Left lung (tissue), 10 donors: Measurements from ENCODE around the gene POLR2C. TPM values are rescaled to one million over a fixed set of nuclear protein-coding genes. Genes with fewer than 3 reads are reported as not detected.
A peak's percentile ranks its signal among the peaks of the same experiment; 100 is the strongest.

Source experiments
- ATAC-seq: fragments of 200-7000 bp; cut with Tn5 transposase; one replicate; pipeline ENCODE4 v1.9.1; 2020; ENCODE audit warnings: moderate library complexity
- DNase-seq, 4 donors: peaks; one replicate each; pipeline ENCODE4 v3.0.0-alpha.2; 2013 to 2020
- H3K27ac ChIP-seq, 2 donors: fragments of 200-600 bp; sonication (generic) in 1 of 2; one replicate each; pipeline versions ENCODE4 v1.5.0 to v1.8.0; 2020 to 2021
- H3K27me3 ChIP-seq, 2 donors: fragments of 200-600 bp; sonication (generic) in 1 of 2; one replicate each; pipeline versions ENCODE4 v1.5.0 to v1.8.0; 2020 to 2021
- H3K36me3 ChIP-seq, 2 donors: fragments of 200-600 bp; sonication (generic) in 1 of 2; one replicate each; pipeline versions ENCODE4 v1.5.0 to v1.8.0; 2020 to 2021
- H3K4me1 ChIP-seq, 2 donors: fragments of 200-600 bp; one replicate each; pipeline ENCODE4 v1.8.0; 2021
- H3K4me3 ChIP-seq, 2 donors: fragments of 200-600 bp; sonication (generic) in 1 of 2; one replicate each; pipeline versions ENCODE4 v1.5.0 to v1.8.0; 2020 to 2021; ENCODE audit warnings: mild to moderate bottlenecking in 1 of 2
- H3K9me3 ChIP-seq, 2 donors: fragments of 200-600 bp; sonication (generic) in 1 of 2; one replicate each; pipeline versions ENCODE4 v1.5.0 to v1.8.0; 2020 to 2021
- intact Hi-C, 2 donors: fragments of 100-400 bp; cut with DNase I; formaldehyde crosslinking; loops; one replicate each; pipeline versions ENCODE4 v1.11.2 to v1.14.2; 2022
- polyA plus RNA-seq, 6 donors: library from polyadenylated mRNA; unstranded; fragments of 120-200 nt; gene quantifications; one replicate each; pipeline ENCODE4 v1.2.1, GENCODE V29; 2013; ENCODE audit not compliant: insufficient read length in 6 of 6
- total RNA-seq, 2 donors: library from RNA; stranded (reverse); fragmentation: NEBNext Ultra II Directional; extraction: Animal tissue kit (Norgen Biotek cat#: 25700); gene quantifications; one replicate each; pipeline ENCODE4 v1.2.1, GENCODE V29; 2021
- TF ChIP-seq, protein P1 (sequence below), 2 donors: fragments of 200-600 bp; sonication (generic) in 1 of 2; IDR thresholded peaks; one replicate each; pipeline versions ENCODE4 v1.5.0 to v1.8.0; 2021; ENCODE audit warnings: antibody characterized with exemption in 2 of 2
- donor health status: DM: no; HTN: yes; CAD: no.
- donor health status: DM: no; HTN: no; CAD: no.

POLR2C gene
- total and polyA plus RNA-seq, 8 donors, result 71.0 to 85.9 (median 81.9) TPM

DNA sequence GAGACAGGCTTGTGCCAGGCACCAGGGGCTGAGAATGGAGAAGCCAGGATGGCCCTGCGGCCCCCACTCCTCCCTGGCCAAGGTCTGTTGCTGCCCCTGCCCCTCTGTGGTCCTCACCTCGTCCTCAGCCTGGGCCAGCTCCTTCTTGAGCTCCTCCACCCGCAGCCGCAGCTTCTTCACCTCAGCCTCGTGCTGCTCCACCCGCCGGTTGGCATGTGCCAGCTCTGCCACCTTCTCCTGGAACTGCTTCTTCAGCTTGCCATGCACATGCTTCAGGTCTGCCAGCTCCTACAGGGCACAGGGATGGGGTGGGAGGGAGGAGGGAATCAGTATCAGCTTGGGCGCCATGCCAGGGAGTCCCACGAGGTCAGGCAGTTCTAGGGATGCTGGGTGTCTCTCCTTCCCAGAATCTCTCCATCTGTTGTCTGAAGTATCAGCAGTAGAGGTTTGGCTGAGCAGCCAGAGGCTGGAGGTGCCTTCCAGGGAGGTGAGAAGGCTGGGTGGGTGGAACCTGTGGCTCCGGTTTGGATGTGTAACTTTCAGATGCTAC is 53.8 kb downstream of the POLR2C start:
- Histone ChIP-seq H3K27ac (no peak overlapping the region), H3K27me3 (no peaks in the 10 kb centered on the region), H3K4me1 (peaks cover 8 to 27% of the 10 kb centered on the region in 2 donors), H3K36me3 (peaks cover 0 to 14% of the 10 kb centered on the region in 2 donors), H3K4me3 (no peak overlapping the region), H3K9me3 (no peaks in the 10 kb centered on the region)
- intact Hi-C loops, result loop anchor here in 1 of 2 donors (5.0 kb wide), 3 partner anchors 54 to 214 kb away; partner anchors contain the start of gene POLR2C
- TF ChIP-seq, protein P1, sequence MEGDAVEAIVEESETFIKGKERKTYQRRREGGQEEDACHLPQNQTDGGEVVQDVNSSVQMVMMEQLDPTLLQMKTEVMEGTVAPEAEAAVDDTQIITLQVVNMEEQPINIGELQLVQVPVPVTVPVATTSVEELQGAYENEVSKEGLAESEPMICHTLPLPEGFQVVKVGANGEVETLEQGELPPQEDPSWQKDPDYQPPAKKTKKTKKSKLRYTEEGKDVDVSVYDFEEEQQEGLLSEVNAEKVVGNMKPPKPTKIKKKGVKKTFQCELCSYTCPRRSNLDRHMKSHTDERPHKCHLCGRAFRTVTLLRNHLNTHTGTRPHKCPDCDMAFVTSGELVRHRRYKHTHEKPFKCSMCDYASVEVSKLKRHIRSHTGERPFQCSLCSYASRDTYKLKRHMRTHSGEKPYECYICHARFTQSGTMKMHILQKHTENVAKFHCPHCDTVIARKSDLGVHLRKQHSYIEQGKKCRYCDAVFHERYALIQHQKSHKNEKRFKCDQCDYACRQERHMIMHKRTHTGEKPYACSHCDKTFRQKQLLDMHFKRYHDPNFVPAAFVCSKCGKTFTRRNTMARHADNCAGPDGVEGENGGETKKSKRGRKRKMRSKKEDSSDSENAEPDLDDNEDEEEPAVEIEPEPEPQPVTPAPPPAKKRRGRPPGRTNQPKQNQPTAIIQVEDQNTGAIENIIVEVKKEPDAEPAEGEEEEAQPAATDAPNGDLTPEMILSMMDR (IDR thresholded peaks at IDR 0.05), result no peak
- DNase-seq (peak in 1 of 4 donors; percentile 71), ATAC-seq (no peak)

DNA sequence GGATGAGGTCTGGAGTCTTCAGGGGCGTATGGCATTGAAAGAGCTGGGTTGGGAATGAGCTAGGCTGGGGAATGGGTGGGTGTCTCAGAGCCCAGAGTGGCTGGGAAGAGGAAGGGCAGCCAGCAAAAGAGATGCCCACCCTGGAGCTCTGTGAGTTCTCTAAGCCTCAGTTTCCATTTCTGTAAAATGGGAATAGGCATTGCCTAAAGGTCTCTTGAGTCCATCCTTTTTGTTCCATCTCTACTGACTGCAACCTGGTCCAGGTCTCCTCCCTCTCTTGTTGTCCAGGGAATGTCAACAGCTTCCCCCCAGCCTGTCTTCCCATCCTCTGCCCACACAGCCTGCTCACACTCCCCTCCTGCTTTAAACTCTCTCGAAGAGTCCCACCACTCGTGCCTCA is 54.3 kb downstream of the POLR2C start:
- no peak overlapping the region for H3K4me3 ChIP-seq
- ATAC-seq, result no peak
- H3K36me3 ChIP-seq, result peaks cover 0 to 14% of the 10 kb centered on the region in 2 donors
- peaks cover 8 to 27% of the 10 kb centered on the region in 2 donors for H3K4me1 ChIP-seq
- intact Hi-C loops, result loop anchor here in 1 of 2 donors (5.0 kb wide), 3 partner anchors 54 to 214 kb away; partner anchors contain the start of gene POLR2C
- DNase-seq, result peak in 1 of 4 donors; percentile 20
- H3K9me3 ChIP-seq, result no peaks in the 10 kb centered on the region
- H3K27ac ChIP-seq, result no peak overlapping the region
- H3K27me3 ChIP-seq, result no peaks in the 10 kb centered on the region
- TF ChIP-seq, protein P1 (IDR thresholded peaks at IDR 0.05), result no peak

DNA sequence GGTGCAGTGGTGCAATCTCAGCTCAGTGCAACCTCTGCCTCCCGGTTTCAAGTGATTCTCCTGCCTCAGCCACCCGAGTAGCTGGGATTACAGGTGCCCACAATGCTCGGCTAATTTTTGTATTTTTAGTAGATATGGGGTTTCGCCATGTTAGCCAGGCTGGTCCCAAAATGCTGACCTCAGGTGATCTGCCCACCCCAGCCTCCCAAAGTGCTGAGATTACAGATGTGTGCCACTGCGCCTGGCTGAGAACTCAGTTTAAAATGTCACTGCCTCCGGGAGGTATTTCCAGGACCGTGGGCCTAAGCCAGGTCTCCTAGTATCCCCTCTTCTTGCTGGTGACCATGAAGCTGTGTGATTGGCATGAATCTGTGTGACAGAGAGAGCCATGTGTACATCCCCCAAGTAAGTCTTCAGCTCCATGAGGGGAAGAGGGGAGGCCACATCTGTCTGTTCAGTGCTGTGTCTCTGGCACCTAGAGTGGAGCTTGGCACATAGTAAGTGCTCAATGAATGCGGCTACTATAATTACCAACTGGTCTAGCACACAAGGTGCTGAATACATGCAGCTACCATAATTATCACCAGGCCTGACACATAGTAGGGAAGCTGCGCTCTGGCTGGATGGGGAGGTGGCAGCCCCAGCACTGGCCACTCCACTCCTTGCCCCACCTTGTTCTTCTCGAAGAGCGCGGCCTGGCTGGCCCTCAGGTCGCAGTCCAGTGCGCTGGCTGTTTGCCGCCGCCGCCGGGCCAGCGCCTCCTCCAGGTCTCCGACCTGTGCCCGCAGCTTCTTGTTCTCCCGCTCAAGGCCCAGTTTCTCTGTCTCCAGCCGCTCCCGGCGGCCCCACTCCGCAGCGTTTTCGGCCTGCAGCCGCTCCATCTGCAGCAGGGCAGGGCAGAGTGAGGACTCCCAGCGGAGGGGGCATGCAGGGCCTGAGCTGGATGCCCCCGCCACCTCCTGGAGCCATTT is 55.2 kb downstream of the POLR2C start:
- intact Hi-C loops, result loop anchor here in 1 of 2 donors (5.0 kb wide), 3 partner anchors 55 to 215 kb away; partner anchors contain the start of gene POLR2C
- ATAC-seq, result no peak
- peak in 1 of 4 donors; percentile 76 for DNase-seq
- H3K27ac ChIP-seq, result no peak overlapping the region
- TF ChIP-seq, protein P1 (IDR thresholded peaks at IDR 0.05), result no peak
- no peaks in the 10 kb centered on the region for H3K9me3 ChIP-seq
- peaks cover 8 to 27% of the 10 kb centered on the region in 2 donors for H3K4me1 ChIP-seq
- no peak overlapping the region for H3K4me3 ChIP-seq
- peaks cover 0 to 14% of the 10 kb centered on the region in 2 donors for H3K36me3 ChIP-seq
- no peaks in the 10 kb centered on the region for H3K27me3 ChIP-seq

DNA sequence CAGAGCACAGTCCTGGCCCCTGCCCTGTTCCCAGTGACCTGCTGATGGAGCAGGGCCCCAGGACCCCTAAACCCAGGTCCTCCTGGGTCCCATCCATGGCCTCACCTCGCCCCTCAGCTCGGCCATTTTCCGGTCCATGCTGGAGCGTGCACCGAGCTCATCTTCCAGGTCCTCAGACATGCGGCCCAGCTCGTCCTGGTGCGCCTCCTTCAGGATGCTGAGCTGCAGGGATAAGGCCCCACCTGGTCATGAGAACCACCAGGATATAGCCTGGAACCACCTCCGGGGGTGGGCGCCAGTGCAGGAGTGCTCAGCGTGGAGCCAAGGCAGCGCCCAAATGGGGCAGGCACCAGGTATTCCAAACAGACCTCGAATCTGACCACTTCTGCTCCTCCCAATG is 56.0 kb downstream of the POLR2C start:
- H3K4me1 ChIP-seq, result peaks cover 8 to 24% of the 10 kb centered on the region in 2 donors
- ATAC-seq, result no peak
- no peak overlapping the region for H3K27ac ChIP-seq
- H3K4me3 ChIP-seq, result no peak overlapping the region
- intact Hi-C loops, result loop anchor here in 1 of 2 donors (5.0 kb wide), 3 partner anchors 56 to 216 kb away; partner anchors contain the start of gene POLR2C
- peaks cover 0 to 14% of the 10 kb centered on the region in 2 donors for H3K36me3 ChIP-seq
- no peaks in the 10 kb centered on the region for H3K27me3 ChIP-seq
- DNase-seq, result peak in 1 of 4 donors; percentile 51
- TF ChIP-seq, protein P1 (IDR thresholded peaks at IDR 0.05), result no peak
- H3K9me3 ChIP-seq, result no peaks in the 10 kb centered on the region
